HepG2 (cell line): ENCODE data around the gene TNFSF12. TPM values are rescaled to one million over a fixed set of nuclear protein-coding genes. Genes with fewer than 3 reads are reported as not detected.

Experiments used
- ARID2 ChIP-seq: sonication (generic); formaldehyde crosslinking; IDR thresholded peaks from 2 replicates; pipeline ENCODE4 v1.8.1; 2022; ENCODE audit warnings: mild to moderate bottlenecking, missing genetic modification reagents, borderline replicate concordance
- CSRNP2 ChIP-seq: sonication (generic); formaldehyde crosslinking; conservative IDR thresholded peaks from 2 replicates; pipeline ENCODE4 v1.8.0; 2022; ENCODE audit warnings: low read depth, missing genetic modification reagents
- GTF3A ChIP-seq: sonication (generic); formaldehyde crosslinking; conservative IDR thresholded peaks from 2 replicates; pipeline ENCODE4 v1.4.0; 2020; ENCODE audit warnings: mild to moderate bottlenecking, missing genetic modification reagents
- HMGA1 ChIP-seq: sonication (generic); formaldehyde crosslinking; conservative IDR thresholded peaks from 2 replicates; pipeline ENCODE4 v1.4.0; 2020; ENCODE audit warnings: missing genetic modification reagents
- KAT8 ChIP-seq: IDR thresholded peaks from 2 replicates; pipeline ENCODE4 v1.6.1; 2016; ENCODE audit warnings: missing genetic modification reagents, missing compliant biosample characterization
- KLF11 ChIP-seq: IDR thresholded peaks from 2 replicates; pipeline ENCODE4 v1.6.1; 2016; ENCODE audit warnings: missing compliant biosample characterization
- MTERF4 ChIP-seq: sonication (generic); formaldehyde crosslinking; IDR thresholded peaks from 2 replicates; pipeline ENCODE4 v1.8.0; 2023; ENCODE audit warnings: mild to moderate bottlenecking, missing genetic modification reagents
- MXI1 ChIP-seq: IDR thresholded peaks from 3 replicates; pipeline ENCODE4 v1.6.1; 2012; ENCODE audit warnings: low read depth, low read length, inconsistent platforms, borderline replicate concordance
- MYC ChIP-seq: sonication (generic); formaldehyde crosslinking; IDR thresholded peaks from 2 replicates; pipeline ENCODE4 v1.9.0; 2021; ENCODE audit warnings: missing genetic modification reagents, borderline replicate concordance
- MYNN ChIP-seq: sonication (generic); formaldehyde crosslinking; IDR thresholded peaks from 2 replicates; pipeline ENCODE4 v1.4.0; 2020; ENCODE audit warnings: mild to moderate bottlenecking, low read depth, missing genetic modification reagents
- PHF5A ChIP-seq: IDR thresholded peaks from one replicate; pipeline ENCODE4 v1.6.1; 2018; ENCODE audit warnings: low read depth, missing genetic modification reagents; ENCODE audit not compliant: unreplicated experiment
- SIX4 ChIP-seq: sonication (generic); formaldehyde crosslinking; IDR thresholded peaks from 2 replicates; pipeline ENCODE4 v1.4.0; 2020; ENCODE audit warnings: missing genetic modification reagents
- TBX2 ChIP-seq: sonication (generic); formaldehyde crosslinking; IDR thresholded peaks from 2 replicates; pipeline ENCODE4 v1.5.0; 2020; ENCODE audit warnings: missing genetic modification reagents, mild to moderate bottlenecking, borderline replicate concordance
- THRA ChIP-seq: sonication (generic); formaldehyde crosslinking; IDR thresholded peaks from 2 replicates; pipeline ENCODE4 v1.4.0; 2020; ENCODE audit warnings: missing genetic modification reagents, borderline replicate concordance
- TMF1 ChIP-seq: sonication (generic); formaldehyde crosslinking; IDR thresholded peaks from 2 replicates; pipeline ENCODE4 v1.8.1; 2022; ENCODE audit warnings: low read depth, missing genetic modification reagents
- ZFP36L2 ChIP-seq: sonication (generic); formaldehyde crosslinking; IDR thresholded peaks from 2 replicates; pipeline ENCODE4 v1.4.0; 2020; ENCODE audit warnings: missing genetic modification reagents
- ZNF101 ChIP-seq: sonication (generic); formaldehyde crosslinking; IDR thresholded peaks from 2 replicates; pipeline ENCODE4 v1.4.0; 2020; ENCODE audit warnings: mild to moderate bottlenecking, low read depth, missing genetic modification reagents, borderline replicate concordance
- ZNF121 ChIP-seq: sonication (generic); formaldehyde crosslinking; IDR thresholded peaks from 2 replicates; pipeline ENCODE4 v1.5.0; 2020; ENCODE audit warnings: mild to moderate bottlenecking, missing genetic modification reagents
- ZNF280B ChIP-seq: sonication (generic); formaldehyde crosslinking; IDR thresholded peaks from 2 replicates; pipeline ENCODE4 v1.5.0; 2020; ENCODE audit warnings: missing genetic modification reagents, mild to moderate bottlenecking, borderline replicate concordance
- ZNF280D ChIP-seq: sonication (generic); formaldehyde crosslinking; IDR thresholded peaks from 2 replicates; pipeline ENCODE4 v1.5.1; 2020; ENCODE audit warnings: mild to moderate bottlenecking, missing genetic modification reagents
- ZNF501 ChIP-seq: sonication (generic); formaldehyde crosslinking; IDR thresholded peaks from 2 replicates; pipeline ENCODE4 v1.5.1; 2020; ENCODE audit warnings: mild to moderate bottlenecking, moderate library complexity, missing genetic modification reagents
- ZNF790 ChIP-seq: sonication (generic); formaldehyde crosslinking; IDR thresholded peaks from 2 replicates; pipeline ENCODE4 v1.8.0; 2022; ENCODE audit warnings: missing genetic modification reagents, mild to moderate bottlenecking, borderline replicate concordance
- ZZZ3 ChIP-seq: sonication (generic); formaldehyde crosslinking; IDR thresholded peaks from 2 replicates; pipeline ENCODE4 v1.4.0; 2020; ENCODE audit warnings: missing genetic modification reagents, mild to moderate bottlenecking, borderline replicate concordance
- polyA plus RNA-seq, 8 experiments: library from polyadenylated mRNA; depleted of rRNA in 3 of 8; stranded (reverse) in 7 of 8; unstranded in 1 of 8; fragments of >200 nt; fragmentation: Illumina TruSeq in 4 of 8; extraction: Trizol in 4 of 8; gene quantifications; 2 replicates each; pipeline versions ENCODE4 v1.2.1 to v1.2.3, GENCODE V29; 2011 to 2016; ENCODE audit warnings: low read depth in 4 of 8, missing spikeins in 1 of 8, mixed read lengths in 1 of 8; ENCODE audit not compliant: insufficient read depth in 1 of 8
- total RNA-seq, 5 experiments: library from RNA; depleted of rRNA; stranded (reverse); fragments of >200 nt; fragmentation: Illumina TruSeq; extraction: Trizol; gene quantifications; 2 replicates each; pipeline ENCODE4 v1.2.3, GENCODE V29; 2016; ENCODE audit warnings: low read depth in 1 of 5

The TNFSF12 gene
- total and polyA plus RNA-seq, 2 of the 13 experiments (the other 11 are each of a cell fraction or from before 2014, with no cell fraction given): 0.93 to 7.2 TPM

GRCh38 chr17:7572338-7572587 is 23.4 kb downstream of the TNFSF12 start (continued):
- TF ChIP-seq ZNF790 (CRISPR knock-in tag): no peak
- peak; percentile 39 for TF ChIP-seq PHF5A
- TF ChIP-seq KAT8 (CRISPR knock-in tag): peak; percentile 97
- TF ChIP-seq THRA: 0 out of 2 replicates have a peak, but pooled peaks have one; percentile 29
- TF ChIP-seq SIX4 (CRISPR knock-in tag): 0 out of 2 replicates have a peak, but pooled peaks have one; percentile 28
- peak; percentile 93; the same call in 1 of the 2 replicates for TF ChIP-seq TBX2 (CRISPR knock-in tag)
- TF ChIP-seq HMGA1 (CRISPR knock-in tag): no peak
- 0 out of 2 replicates have a peak, but pooled peaks have one; percentile 21 for TF ChIP-seq ZNF280B (CRISPR knock-in tag)
- no peak for TF ChIP-seq ZNF501 (CRISPR knock-in tag)
- no peak for TF ChIP-seq ZNF121 (CRISPR knock-in tag)
- peak; percentile 97; the same call in 2 of the 3 replicates for TF ChIP-seq MXI1
- TF ChIP-seq ZFP36L2 (CRISPR knock-in tag): no peak
- peak; percentile 62 for TF ChIP-seq MYNN (CRISPR knock-in tag)
- TF ChIP-seq ZNF280D (CRISPR knock-in tag): no peak; the same call in 1 of the 2 replicates
- peak; percentile 40; the same call in 1 of the 2 replicates for TF ChIP-seq TMF1 (CRISPR knock-in tag)
- TF ChIP-seq MTERF4: peak; percentile 60
- TF ChIP-seq ZZZ3 (CRISPR knock-in tag): peak; percentile 85; the same call in 1 of the 2 replicates
- no peak for TF ChIP-seq ZNF101 (CRISPR knock-in tag)
- TF ChIP-seq ARID2: no peak
- no peak; the same call in 1 of the 2 replicates for TF ChIP-seq GTF3A (CRISPR knock-in tag)
- no peak for TF ChIP-seq CSRNP2 (CRISPR knock-in tag)
- peak; percentile 95 for TF ChIP-seq KLF11 (CRISPR knock-in tag)
- TF ChIP-seq MYC (CRISPR knock-in tag): peak; percentile 99
